ENCODE measurements around the gene TNNC2.

GRCh38 chr20:45857114-45857881 is 30.2 kb upstream of the TNNC2 start, which contains the start of the genes ACOT8 and ZSWIM3:
- TF ChIP-seq PHF8 (conservative IDR thresholded peaks at IDR 0.05; ENCODE audit: low read depth, low read length) (peak; percentile 54; the same call in 1 of the 2 replicates), CTCF (IDR thresholded peaks at IDR 0.05; ENCODE audit: control extremely low read depth in 1 of 3, insufficient read depth in 1 of 3, low read depth in 1 of 3, low read length in 3 of 3) (no peak), EP300 (IDR thresholded peaks at IDR 0.05; ENCODE audit: borderline replicate concordance in 1 of 2, low read depth in 2 of 2, low read length in 2 of 2) (no peak), NRF1 (IDR thresholded peaks at IDR 0.05; ENCODE audit: low read depth, low read length) (no peak), CHD2 (IDR thresholded peaks at IDR 0.05; ENCODE audit: low read length) (peak; percentile 98), GTF2F1 (IDR thresholded peaks at IDR 0.05; ENCODE audit: borderline replicate concordance, low read depth, low read length) (no peak), ASH2L (IDR thresholded peaks at IDR 0.05; ENCODE audit: low read length) (no peak), TEAD4 (IDR thresholded peaks at IDR 0.05; ENCODE audit: low read depth, low read length) (no peak), KDM4A (IDR thresholded peaks at IDR 0.05; ENCODE audit: low read depth, low read length, severe bottlenecking) (no peak)

Data from H1 (cell line).